Esophagus squamous epithelium (tissue), 4 donors: ENCODE results near the gene CCDC192.

Source experiments
- POLR2A ChIP-seq, 4 donors: fragments of 450-650 bp; IDR thresholded peaks; one replicate each; pipeline ENCODE4 v1.6.1; 2017; ENCODE audit warnings: antibody characterized with exemption in 4 of 4, mild to moderate bottlenecking in 4 of 4, moderate library complexity in 3 of 4
- TF ChIP-seq, protein P1 (sequence below), 6 experiments: fragments of 450-650 bp in 4 of 6; fragments of 200-600 bp in 2 of 6; sonication (generic) in 2 of 6; IDR thresholded peaks; one replicate each; pipeline ENCODE4 v1.5.1; 2016 to 2019; ENCODE audit warnings: antibody characterized with exemption in 6 of 6, mild to moderate bottlenecking in 4 of 6, moderate library complexity in 4 of 6

DNA sequence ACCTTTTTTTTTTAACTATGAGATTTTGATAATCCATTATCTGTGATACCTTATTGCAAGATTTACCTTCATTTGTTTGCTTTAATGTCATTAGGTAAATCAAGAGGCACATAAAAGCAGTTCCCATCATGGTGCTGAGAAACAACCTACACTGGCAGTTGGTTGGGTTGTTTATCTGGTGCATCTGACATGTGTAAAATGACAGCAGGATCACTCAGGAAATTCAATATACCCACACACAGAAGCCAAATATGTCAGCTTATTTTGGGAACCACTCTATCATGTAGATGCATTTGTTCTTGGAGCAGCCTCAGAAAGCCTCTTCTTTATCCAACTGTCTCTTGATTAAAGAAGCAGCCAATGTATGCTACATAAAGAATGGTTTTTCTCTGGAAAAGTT is 7.8 kb upstream of the CCDC192 start:
- TF ChIP-seq, protein P1, sequence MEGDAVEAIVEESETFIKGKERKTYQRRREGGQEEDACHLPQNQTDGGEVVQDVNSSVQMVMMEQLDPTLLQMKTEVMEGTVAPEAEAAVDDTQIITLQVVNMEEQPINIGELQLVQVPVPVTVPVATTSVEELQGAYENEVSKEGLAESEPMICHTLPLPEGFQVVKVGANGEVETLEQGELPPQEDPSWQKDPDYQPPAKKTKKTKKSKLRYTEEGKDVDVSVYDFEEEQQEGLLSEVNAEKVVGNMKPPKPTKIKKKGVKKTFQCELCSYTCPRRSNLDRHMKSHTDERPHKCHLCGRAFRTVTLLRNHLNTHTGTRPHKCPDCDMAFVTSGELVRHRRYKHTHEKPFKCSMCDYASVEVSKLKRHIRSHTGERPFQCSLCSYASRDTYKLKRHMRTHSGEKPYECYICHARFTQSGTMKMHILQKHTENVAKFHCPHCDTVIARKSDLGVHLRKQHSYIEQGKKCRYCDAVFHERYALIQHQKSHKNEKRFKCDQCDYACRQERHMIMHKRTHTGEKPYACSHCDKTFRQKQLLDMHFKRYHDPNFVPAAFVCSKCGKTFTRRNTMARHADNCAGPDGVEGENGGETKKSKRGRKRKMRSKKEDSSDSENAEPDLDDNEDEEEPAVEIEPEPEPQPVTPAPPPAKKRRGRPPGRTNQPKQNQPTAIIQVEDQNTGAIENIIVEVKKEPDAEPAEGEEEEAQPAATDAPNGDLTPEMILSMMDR (IDR thresholded peaks at IDR 0.05): no peak
- TF ChIP-seq POLR2A (IDR thresholded peaks at IDR 0.05): no peak
